ENCODE data around the gene ZBTB4. TPM values are rescaled to one million over a fixed set of nuclear protein-coding genes. Genes with fewer than 3 reads are reported as not detected.

The ZBTB4 gene
- total RNA-seq, 1 experiment from 2014 or later, result 26.3 TPM

DNA sequence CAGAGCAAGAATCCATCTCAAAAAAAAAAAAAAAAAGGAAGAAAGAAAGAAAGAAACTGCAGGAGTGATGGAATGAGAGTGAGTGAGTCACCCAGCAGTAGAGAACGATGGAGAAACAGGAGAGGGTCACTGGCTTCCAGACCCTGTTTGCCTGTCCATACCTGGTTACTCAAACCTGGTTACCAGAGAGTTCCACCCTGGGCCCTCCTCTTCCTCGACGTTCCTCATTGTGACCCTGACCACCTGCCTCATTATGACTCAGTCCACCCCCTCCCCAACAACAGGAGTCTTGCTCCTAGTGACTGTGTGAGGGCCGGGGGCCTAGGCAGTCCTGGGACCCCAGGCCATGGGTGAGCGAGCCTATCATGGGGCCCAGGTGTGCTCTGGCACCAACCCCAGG lies 50.9 kb downstream of the ZBTB4 start, which contains the start of gene SPEM3:
Gene SPEM3 (plus strand): TSS at position 301 of the 400 bp plus-strand sequence. CDS start 46 bp downstream, at position 347.
- POLR2A ChIA-PET, result no interaction called here
- TF ChIP-seq CTCF (IDR thresholded peaks at IDR 0.05; ENCODE audit: unreplicated experiment), result no peak

GRCh38 chr17:7427549-7427948 lies 51.9 kb downstream of the ZBTB4 start:
- DNase-seq (ENCODE audit: unreplicated experiment), result no peak
- H3K36me3 Mint-ChIP-seq (ENCODE audit: insufficient read depth, unreplicated experiment), result no peaks in the 10 kb centered on the region
- H3K9me3 Mint-ChIP-seq (ENCODE audit: unreplicated experiment), result no peaks in the 10 kb centered on the region
- TF ChIP-seq CTCF (IDR thresholded peaks at IDR 0.05; ENCODE audit: unreplicated experiment), result no peak
- ChIA-PET POLR2A (no interaction called here), CTCF (interaction anchor here (1.1 kb wide), 1 partner anchor 133 kb away, joined by 3 read pairs; no protein-coding TSS in a partner anchor)
- H3K27ac Mint-ChIP-seq (ENCODE audit: low read depth, unreplicated experiment), result no peak overlapping the region
- intact Hi-C loops (cut with micrococcal nuclease), result no loop called here
- H3K4me1 Mint-ChIP-seq (ENCODE audit: insufficient read depth, unreplicated experiment), result no peaks in the 10 kb centered on the region
- no peaks in the 10 kb centered on the region for H3K27me3 Mint-ChIP-seq (ENCODE audit: insufficient read depth, unreplicated experiment)
- no TSS peak for BruUV-seq (replicated peaks)
- no peak overlapping the region for H3K4me3 Mint-ChIP-seq (ENCODE audit: unreplicated experiment)

More for the DNA sequence above, 50.9 kb downstream of the ZBTB4 start, which contains the start of gene SPEM3:
- intact Hi-C loops (cut with micrococcal nuclease), result no loop called here
- no TSS peak for BruUV-seq (replicated peaks)
- Mint-ChIP-seq H3K4me1 (ENCODE audit: insufficient read depth, unreplicated experiment) (no peaks in the 10 kb centered on the region), H3K27ac (ENCODE audit: low read depth, unreplicated experiment) (no peak within 1 kb of the TSS), H3K27me3 (ENCODE audit: insufficient read depth, unreplicated experiment) (no peaks in the 10 kb centered on the region), H3K9me3 (ENCODE audit: unreplicated experiment) (no peaks in the 10 kb centered on the region), H3K36me3 (ENCODE audit: insufficient read depth, unreplicated experiment) (no peaks in the 10 kb centered on the region), H3K4me3 (ENCODE audit: unreplicated experiment) (no peak within 1 kb of the TSS)
- CTCF ChIA-PET, result no interaction called here
- no peak for DNase-seq (ENCODE audit: unreplicated experiment)

DNA sequence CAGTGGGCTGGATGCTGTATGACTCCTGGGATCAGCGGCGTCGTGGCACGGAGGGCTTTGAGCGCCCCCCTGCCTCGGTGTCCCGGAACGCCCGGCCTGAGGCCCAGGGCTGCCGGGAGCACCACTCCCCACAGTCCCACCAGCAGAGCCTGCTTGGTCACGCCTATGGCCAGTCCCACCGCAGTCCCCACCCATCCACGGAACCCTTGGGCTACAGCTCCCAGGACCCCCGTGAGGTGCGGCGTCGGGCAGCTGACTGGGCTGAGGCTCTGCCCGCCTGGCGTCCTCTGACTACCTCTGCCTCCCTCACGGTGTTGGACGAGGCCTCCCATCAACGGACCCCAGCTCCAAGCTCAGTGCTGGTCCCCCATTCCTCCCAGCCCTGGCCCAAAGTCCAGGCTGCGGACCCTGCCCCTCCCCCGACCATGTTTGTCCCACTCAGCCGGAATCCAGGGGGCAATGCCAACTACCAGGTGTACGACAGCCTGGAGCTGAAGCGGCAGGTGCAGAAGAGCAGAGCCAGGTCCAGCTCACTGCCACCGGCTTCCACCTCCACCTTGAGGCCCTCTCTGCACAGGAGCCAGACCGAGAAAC lies 52.4 kb downstream of the ZBTB4 start:
- ChIA-PET POLR2A (no interaction called here), CTCF (interaction anchor here (0.6 to 1.1 kb wide), 3 partner anchors 21 to 133 kb away, joined by 3 read pairs; no protein-coding TSS in a partner anchor)
- Mint-ChIP-seq H3K27me3 (ENCODE audit: insufficient read depth, unreplicated experiment) (no peaks in the 10 kb centered on the region), H3K27ac (ENCODE audit: low read depth, unreplicated experiment) (no peak overlapping the region), H3K4me1 (ENCODE audit: insufficient read depth, unreplicated experiment) (no peaks in the 10 kb centered on the region), H3K36me3 (ENCODE audit: insufficient read depth, unreplicated experiment) (no peaks in the 10 kb centered on the region), H3K4me3 (ENCODE audit: unreplicated experiment) (no peak overlapping the region), H3K9me3 (ENCODE audit: unreplicated experiment) (no peaks in the 10 kb centered on the region)
- DNase-seq (ENCODE audit: unreplicated experiment), result no peak
- TF ChIP-seq CTCF (IDR thresholded peaks at IDR 0.05; ENCODE audit: unreplicated experiment), result no peak
- BruUV-seq (replicated peaks), result no TSS peak
- intact Hi-C loops (cut with micrococcal nuclease), result no loop called here

- H3K27ac Mint-ChIP-seq (ENCODE audit: low read depth, unreplicated experiment), result no peak overlapping the region
- ChIA-PET CTCF (interaction anchor here (0.6 to 1.1 kb wide), 3 partner anchors 21 to 134 kb away, joined by 3 read pairs; no protein-coding TSS in a partner anchor), POLR2A (no interaction called here)
- no peak overlapping the region for H3K4me3 Mint-ChIP-seq (ENCODE audit: unreplicated experiment)
- intact Hi-C loops (cut with micrococcal nuclease), result no loop called here
- H3K9me3 Mint-ChIP-seq (ENCODE audit: unreplicated experiment), result no peaks in the 10 kb centered on the region
- H3K36me3 Mint-ChIP-seq (ENCODE audit: insufficient read depth, unreplicated experiment), result no peaks in the 10 kb centered on the region
- DNase-seq (ENCODE audit: unreplicated experiment), result no peak
- no peaks in the 10 kb centered on the region for H3K27me3 Mint-ChIP-seq (ENCODE audit: insufficient read depth, unreplicated experiment)
- no peak for TF ChIP-seq CTCF (IDR thresholded peaks at IDR 0.05; ENCODE audit: unreplicated experiment)
- no peaks in the 10 kb centered on the region for H3K4me1 Mint-ChIP-seq (ENCODE audit: insufficient read depth, unreplicated experiment)
- BruUV-seq (replicated peaks), result no TSS peak
These were observed 53.1 kb downstream of the ZBTB4 start for GRCh38 chr17:7426203-7426863.

All from MCF 10A (cell line).